BLaER1 treated with 17β-estradiol and CSF1 and Interleukin-3, amounts not matched to agents 10 nM and 100 nM (cell line): ENCODE results near the gene TAGLN2.

Source experiments
- H3K27ac ChIP-seq, 11 experiments: shearing (Covaris generic); formaldehyde crosslinking; 2 replicates each; pipeline ENCODE4 v1.8.1; 2022
- H3K27me3 ChIP-seq, 11 experiments: shearing (Covaris generic); formaldehyde crosslinking; 2 replicates each; pipeline ENCODE4 v1.8.1; 2022
- H3K36me3 ChIP-seq, 11 experiments: shearing (Covaris generic); formaldehyde crosslinking; 2 replicates each; pipeline ENCODE4 v1.8.1; 2022
- H3K4me1 ChIP-seq, 10 experiments: shearing (Covaris generic); formaldehyde crosslinking; 2 replicates each; pipeline ENCODE4 v1.8.1; 2022
- H3K4me2 ChIP-seq, 11 experiments: shearing (Covaris generic); formaldehyde crosslinking; 2 replicates each; pipeline ENCODE4 v1.8.1; 2022
- H3K4me3 ChIP-seq, 10 experiments: shearing (Covaris generic); formaldehyde crosslinking; 2 replicates each; pipeline ENCODE4 v1.8.1; 2022
- H3K9ac ChIP-seq, 11 experiments: shearing (Covaris generic); formaldehyde crosslinking; 2 replicates each; pipeline ENCODE4 v1.8.1; 2022
- H3K9me3 ChIP-seq, 11 experiments: shearing (Covaris generic); formaldehyde crosslinking; replicated peaks in 1 of 11; 2 replicates each; pipeline ENCODE4 v1.8.1; 2022
- H4K20me1 ChIP-seq, 11 experiments: shearing (Covaris generic); formaldehyde crosslinking; 2 replicates each; pipeline ENCODE4 v1.8.1; 2022
- Cebpa-rat ChIP-seq, 11 experiments: shearing (Covaris generic); IDR thresholded peaks; 2 replicates each; pipeline ENCODE4 v1.8.1; 2022

TAGLN2 gene

DNA sequence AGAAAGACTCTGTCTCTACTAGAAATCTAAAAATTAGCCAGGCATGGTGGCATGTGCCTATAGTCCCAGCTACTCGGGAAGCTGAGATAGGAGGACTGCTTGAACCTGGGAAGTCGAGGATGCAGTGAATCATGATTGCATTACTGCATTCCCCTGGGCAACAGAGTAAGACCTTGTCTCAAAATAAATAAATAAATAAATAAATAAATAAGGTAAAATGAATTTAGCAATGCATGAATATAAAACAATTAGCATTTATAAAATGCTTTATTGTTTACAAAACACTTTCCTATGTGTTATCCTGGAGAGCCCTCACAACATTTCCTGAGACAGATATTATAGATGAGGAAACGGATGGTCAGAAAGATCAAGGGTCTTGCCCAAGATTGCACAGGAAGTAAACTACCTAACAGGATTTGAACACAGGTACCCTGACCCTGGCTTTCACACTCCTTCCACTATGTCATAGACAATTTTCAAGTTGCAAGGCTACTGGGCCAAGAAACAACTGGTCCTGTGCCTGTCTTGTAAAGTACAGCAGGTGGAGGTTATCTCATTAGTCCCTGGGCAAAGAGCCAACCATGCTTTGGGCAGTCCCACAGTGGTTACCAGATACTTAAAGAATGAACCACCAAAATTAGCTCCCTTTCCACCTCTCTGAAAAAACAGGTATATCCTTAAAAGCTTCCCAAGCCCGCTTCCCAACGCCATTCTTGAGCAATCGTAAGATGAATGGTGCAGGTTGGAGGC, 47.4 kb downstream of the TAGLN2 start:
- H3K9ac ChIP-seq, result no peak overlapping the region
- H4K20me1 ChIP-seq, result no peaks in the 10 kb centered on the region
- H3K9me3 ChIP-seq, result no peaks in the 10 kb centered on the region
- H3K36me3 ChIP-seq, result no peaks in the 10 kb centered on the region
- H3K27ac ChIP-seq, result no peak overlapping the region
- H3K4me3 ChIP-seq, result no peak overlapping the region
- TF ChIP-seq Cebpa-rat (IDR thresholded peaks at IDR 0.05), result no peak
- H3K4me2 ChIP-seq, result 0 out of 22 replicates have a peak overlapping the region, but pooled peaks of 2 of the 11 experiments have one; percentile 62 to 85
- no peaks in the 10 kb centered on the region for H3K27me3 ChIP-seq
- peaks cover 0 to 48% (median 36%) of the 10 kb centered on the region in 10 experiments; a peak in 15 of 20 replicates for H3K4me1 ChIP-seq

DNA sequence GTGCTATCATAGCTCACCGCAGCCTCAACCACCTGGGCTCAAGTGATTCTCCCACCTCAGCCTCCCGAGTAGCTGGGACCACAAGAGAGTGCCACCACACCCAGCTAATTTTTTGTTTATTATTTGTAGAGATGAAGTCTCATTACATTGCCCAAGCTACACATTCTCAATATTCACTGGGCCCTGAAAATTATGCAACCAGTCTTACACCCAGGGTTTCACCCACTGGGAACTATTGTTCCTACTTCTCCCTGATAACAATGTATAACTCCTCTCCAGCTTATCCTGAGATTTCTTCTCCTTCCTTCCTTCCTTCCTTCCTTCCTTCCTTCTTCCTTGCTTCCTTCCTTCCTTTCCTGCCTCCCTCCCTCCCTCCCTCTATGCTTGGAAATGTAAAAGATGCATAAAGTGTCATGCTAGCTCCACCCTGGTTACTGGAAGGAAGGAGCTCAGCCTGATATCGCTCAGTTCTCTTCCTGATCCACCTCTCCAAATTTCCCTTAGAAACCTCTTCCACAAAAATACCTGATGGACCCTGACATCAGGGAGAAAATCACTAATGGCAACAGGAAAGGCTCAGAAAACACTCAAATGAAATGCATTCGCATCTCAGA, 51.7 kb downstream of the TAGLN2 start:
- Histone ChIP-seq H3K4me3 (no peak overlapping the region), H4K20me1 (no peaks in the 10 kb centered on the region), H3K27me3 (no peaks in the 10 kb centered on the region), H3K36me3 (no peaks in the 10 kb centered on the region), H3K4me2 (no peak overlapping the region), H3K4me1 (peaks cover 0 to 20% (median 4%) of the 10 kb centered on the region in 10 experiments; a peak in 9 of 20 replicates), H3K27ac (no peak overlapping the region), H3K9me3 (no peaks in the 10 kb centered on the region), H3K9ac (no peak overlapping the region)
- TF ChIP-seq Cebpa-rat (IDR thresholded peaks at IDR 0.05), result no peak

DNA sequence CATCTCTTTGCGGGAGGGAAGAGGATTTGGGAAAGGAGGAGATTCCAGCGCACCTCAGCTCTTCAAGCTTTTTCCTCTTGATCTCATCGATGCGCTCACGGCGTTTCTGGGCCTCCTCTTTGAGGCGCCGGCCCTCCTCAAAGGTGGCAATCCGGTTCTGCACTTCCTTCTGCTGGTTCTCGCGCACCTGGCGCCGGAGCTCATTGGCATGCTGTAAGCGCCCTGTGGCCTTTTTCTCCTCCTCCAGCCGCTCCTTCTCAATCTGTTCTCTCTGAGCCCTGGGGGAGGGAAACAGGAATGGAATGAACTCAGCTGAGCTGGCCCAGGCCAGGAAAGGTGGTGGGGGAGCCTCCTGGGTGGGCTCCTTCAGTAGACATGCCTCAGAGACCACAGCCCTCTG, 52.4 kb downstream of the TAGLN2 start:
- Histone ChIP-seq H3K9ac (no peak overlapping the region), H3K4me3 (no peak overlapping the region), H3K27me3 (no peaks in the 10 kb centered on the region), H3K27ac (no peak overlapping the region), H3K4me2 (no peak overlapping the region), H3K36me3 (no peaks in the 10 kb centered on the region), H3K4me1 (peaks cover 0 to 17% (median 3%) of the 10 kb centered on the region in 10 experiments; a peak in 9 of 20 replicates), H4K20me1 (no peaks in the 10 kb centered on the region), H3K9me3 (no peaks in the 10 kb centered on the region)
- no peak for TF ChIP-seq Cebpa-rat (IDR thresholded peaks at IDR 0.05)

DNA sequence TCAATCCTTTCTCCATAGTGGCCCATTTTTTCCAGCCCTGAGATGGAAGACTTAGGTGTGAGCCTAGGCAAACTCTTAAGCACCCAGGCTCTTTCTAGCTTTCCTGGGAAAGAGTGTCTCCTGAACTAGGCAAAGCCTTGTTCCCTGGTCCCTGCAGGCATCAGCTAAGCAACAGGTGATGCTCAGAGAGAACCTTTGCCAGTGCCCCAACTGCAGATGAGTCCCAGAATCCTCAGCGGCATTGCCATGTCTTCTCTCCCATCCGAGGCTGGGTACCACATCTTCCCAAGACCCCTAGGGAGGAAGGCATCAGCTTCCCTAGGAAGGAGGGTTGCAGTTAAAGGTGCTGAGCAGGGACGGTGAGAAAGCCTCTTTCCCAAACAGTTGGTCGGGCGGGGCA, 54.6 kb downstream of the TAGLN2 start:
- Histone ChIP-seq H3K4me1 (peaks cover 0 to 17% (median 3%) of the 10 kb centered on the region in 10 experiments; a peak in 9 of 20 replicates), H3K27ac (no peak overlapping the region), H3K36me3 (no peaks in the 10 kb centered on the region), H3K9ac (no peak overlapping the region), H4K20me1 (no peaks in the 10 kb centered on the region), H3K9me3 (no peaks in the 10 kb centered on the region), H3K27me3 (no peaks in the 10 kb centered on the region), H3K4me2 (no peak overlapping the region), H3K4me3 (no peak overlapping the region)
- TF ChIP-seq Cebpa-rat (IDR thresholded peaks at IDR 0.05), result no peak

DNA sequence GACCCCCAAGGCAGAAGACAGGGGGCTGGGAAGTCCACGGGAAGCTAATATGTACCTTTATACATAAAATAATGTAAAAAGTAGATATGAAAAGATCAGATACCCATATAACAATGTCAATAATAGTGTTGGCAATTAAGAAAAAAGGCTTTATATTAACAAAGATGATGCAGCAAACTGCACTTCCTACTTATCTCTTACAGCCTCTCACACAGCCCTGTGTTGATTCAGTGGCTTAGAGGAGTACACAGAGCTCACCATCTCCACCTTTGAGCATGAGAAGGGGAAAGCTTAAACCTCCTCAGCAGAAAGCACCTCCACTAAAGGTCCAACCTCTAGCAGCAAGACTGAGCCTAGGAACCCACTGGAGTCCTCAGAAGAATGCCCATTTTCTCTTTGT, 55.7 kb downstream of the TAGLN2 start:
- Histone ChIP-seq H3K36me3 (no peaks in the 10 kb centered on the region), H3K4me2 (peak overlapping the region in 5 of 11 experiments; percentile 38 to 59 (median 54); a peak in 9 of 22 replicates), H3K4me3 (no peak overlapping the region), H3K27me3 (no peaks in the 10 kb centered on the region), H3K27ac (peak overlapping the region in 1 of 11 experiments; percentile 23; a peak in 1 of 22 replicates), H3K9me3 (no peaks in the 10 kb centered on the region), H4K20me1 (no peaks in the 10 kb centered on the region), H3K9ac (no peak overlapping the region), H3K4me1 (peaks cover 0 to 17% (median 3%) of the 10 kb centered on the region in 10 experiments; a peak in 9 of 20 replicates)
- no peak for TF ChIP-seq Cebpa-rat (IDR thresholded peaks at IDR 0.05)

DNA sequence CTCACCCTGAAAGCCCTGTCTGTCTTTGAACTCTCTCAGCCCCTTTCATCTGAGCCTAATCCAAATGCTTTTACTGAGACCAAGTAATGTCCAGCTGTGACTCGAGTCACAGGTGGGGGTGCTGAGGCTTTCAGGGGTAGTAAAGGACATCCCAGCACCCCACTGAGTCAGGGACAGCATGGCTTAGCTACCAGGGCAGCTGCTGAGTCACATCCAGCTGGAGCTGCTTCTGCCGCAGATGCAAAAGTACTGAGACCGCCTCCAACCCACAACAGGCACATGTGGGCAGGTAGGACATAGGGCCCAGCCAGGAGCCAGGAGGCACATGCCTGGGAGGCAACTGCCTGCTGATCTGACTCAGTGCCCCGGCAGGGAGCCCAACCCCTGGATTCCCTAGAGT, 56.1 kb downstream of the TAGLN2 start:
- Histone ChIP-seq H3K36me3 (no peaks in the 10 kb centered on the region), H3K27me3 (no peaks in the 10 kb centered on the region), H3K4me3 (no peak overlapping the region), H3K27ac (peak overlapping the region in 1 of 11 experiments; percentile 23; a peak in 1 of 22 replicates), H3K4me2 (peak overlapping the region in 5 of 11 experiments; percentile 38 to 59 (median 54); a peak in 9 of 22 replicates), H3K4me1 (peaks cover 0 to 17% (median 3%) of the 10 kb centered on the region in 10 experiments; a peak in 9 of 20 replicates), H4K20me1 (no peaks in the 10 kb centered on the region), H3K9me3 (no peaks in the 10 kb centered on the region), H3K9ac (0 out of 22 replicates have a peak overlapping the region, but pooled peaks of 1 of the 11 experiments have one; percentile 15)
- TF ChIP-seq Cebpa-rat (IDR thresholded peaks at IDR 0.05), result no peak

DNA sequence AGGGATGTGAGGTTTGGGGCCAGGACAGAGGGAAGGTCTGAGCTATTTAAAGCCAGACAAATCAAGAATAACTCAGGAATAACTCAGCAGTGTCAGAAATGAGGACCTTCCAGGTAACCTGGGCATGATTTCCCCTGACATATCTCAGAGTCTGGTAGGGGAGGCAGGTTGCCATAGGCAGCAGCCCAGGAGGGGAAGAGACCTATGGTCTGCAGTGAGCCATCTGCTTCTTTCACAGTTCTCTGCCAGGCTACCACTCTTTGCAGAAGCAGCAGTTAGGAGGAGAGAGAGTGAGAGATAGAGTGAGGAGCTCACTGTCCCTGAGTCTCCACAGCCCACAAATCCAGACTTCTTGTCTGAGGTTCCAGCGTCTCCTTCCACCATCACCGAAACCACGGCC, 56.5 kb downstream of the TAGLN2 start:
- no peaks in the 10 kb centered on the region for H3K36me3 ChIP-seq
- H3K27me3 ChIP-seq, result no peaks in the 10 kb centered on the region
- H3K9me3 ChIP-seq, result no peaks in the 10 kb centered on the region
- peak overlapping the region in 1 of 11 experiments; percentile 23; a peak in 1 of 22 replicates for H3K27ac ChIP-seq
- peak overlapping the region in 4 of 11 experiments; percentile 48 to 59 (median 55); a peak in 7 of 22 replicates for H3K4me2 ChIP-seq
- H3K9ac ChIP-seq, result 0 out of 22 replicates have a peak overlapping the region, but pooled peaks of 1 of the 11 experiments have one; percentile 15
- H4K20me1 ChIP-seq, result no peaks in the 10 kb centered on the region
- H3K4me3 ChIP-seq, result no peak overlapping the region
- H3K4me1 ChIP-seq, result peaks cover 0 to 17% (median 3%) of the 10 kb centered on the region in 10 experiments; a peak in 9 of 20 replicates
- TF ChIP-seq Cebpa-rat (IDR thresholded peaks at IDR 0.05), result no peak
